ENCODE data around the gene ANKRD53.
"Not testable (repeated sequence)": the region's sequence is repeated elsewhere in the genome, so short reads cannot be mapped to it uniquely, and the experiment has no call there.

The ANKRD53 gene

GRCh38 chr2:71011786-71012185 is 33.4 kb downstream of the ANKRD53 start:
- not testable (repeated sequence) for DNase-seq (ENCODE audit: low spot score)

GRCh38 chr2:71018625-71019024 is 40.2 kb downstream of the ANKRD53 start:
- no peak for DNase-seq (ENCODE audit: low spot score)

- not testable (repeated sequence) for DNase-seq (ENCODE audit: low spot score)
Measured at GRCh38 chr2:71019989-71020388, 41.6 kb downstream of the ANKRD53 start.

GRCh38 chr2:71021394-71021793 is 43.0 kb downstream of the ANKRD53 start:
- not testable (repeated sequence) for DNase-seq (ENCODE audit: low spot score)

GRCh38 chr2:71023553-71024243 is 45.3 kb downstream of the ANKRD53 start:
- not testable (repeated sequence) for DNase-seq (ENCODE audit: low spot score)

All from HuH-7.5 (cell line).